ENCODE results near the gene SPAG16.

Gene SPAG16

GRCh38 chr2:214325404-214325803 lies 1041.1 kb downstream of the SPAG16 start:
- Histone ChIP-seq H3K9me3 (ENCODE audit: control insufficient read depth, low read length) (no peaks in the 10 kb centered on the region), H3K36me3 (ENCODE audit: control insufficient read depth, insufficient read depth, low read length) (no peaks in the 10 kb centered on the region), H3K4me1 (ENCODE audit: control insufficient read depth, insufficient read depth, low read length) (no peaks in the 10 kb centered on the region), H3K27me3 (ENCODE audit: control insufficient read depth, insufficient read depth, low read length, poor library complexity, severe bottlenecking) (no peaks in the 10 kb centered on the region), H3K4me3 (ENCODE audit: insufficient read depth, low read depth, low read length) (no peak overlapping the region), H3K27ac (ENCODE audit: insufficient read depth, low read depth, low read length, poor library complexity, severe bottlenecking) (no peak overlapping the region)
- WGBS, 2 experiments: 100% methylated on average over 1 of the region's 1 CpG; no CpG with 5 or more reads in 1 of the 2 experiments

- Histone ChIP-seq H3K9me3 (ENCODE audit: control insufficient read depth, low read length) (no peaks in the 10 kb centered on the region), H3K4me3 (ENCODE audit: insufficient read depth, low read depth, low read length) (no peak overlapping the region), H3K27me3 (ENCODE audit: control insufficient read depth, insufficient read depth, low read length, poor library complexity, severe bottlenecking) (no peaks in the 10 kb centered on the region), H3K27ac (ENCODE audit: insufficient read depth, low read depth, low read length, poor library complexity, severe bottlenecking) (no peak overlapping the region), H3K36me3 (ENCODE audit: control insufficient read depth, insufficient read depth, low read length) (no peaks in the 10 kb centered on the region), H3K4me1 (ENCODE audit: control insufficient read depth, insufficient read depth, low read length) (no peaks in the 10 kb centered on the region)
- WGBS, 2 experiments: 50 to 59% methylated on average over 3 of the region's 3 CpGs
Observed at GRCh38 chr2:214328941-214329340, 1044.7 kb downstream of the SPAG16 start.

- no peaks in the 10 kb centered on the region for H3K27me3 ChIP-seq (ENCODE audit: control insufficient read depth, insufficient read depth, low read length, poor library complexity, severe bottlenecking)
- no peaks in the 10 kb centered on the region for H3K36me3 ChIP-seq (ENCODE audit: control insufficient read depth, insufficient read depth, low read length)
- no peaks in the 10 kb centered on the region for H3K4me1 ChIP-seq (ENCODE audit: control insufficient read depth, insufficient read depth, low read length)
- H3K9me3 ChIP-seq (ENCODE audit: control insufficient read depth, low read length): no peaks in the 10 kb centered on the region
- 100% methylated on average over 1 to 2 of the region's 2 CpGs for WGBS, 2 experiments
- H3K4me3 ChIP-seq (ENCODE audit: insufficient read depth, low read depth, low read length): no peak overlapping the region
- H3K27ac ChIP-seq (ENCODE audit: insufficient read depth, low read depth, low read length, poor library complexity, severe bottlenecking): no peak overlapping the region
Observed at GRCh38 chr2:214341646-214342045, 1057.4 kb downstream of the SPAG16 start.

- Histone ChIP-seq H3K9me3 (ENCODE audit: control insufficient read depth, low read length) (no peaks in the 10 kb centered on the region), H3K4me1 (ENCODE audit: control insufficient read depth, insufficient read depth, low read length) (no peaks in the 10 kb centered on the region), H3K27me3 (ENCODE audit: control insufficient read depth, insufficient read depth, low read length, poor library complexity, severe bottlenecking) (no peaks in the 10 kb centered on the region), H3K36me3 (ENCODE audit: control insufficient read depth, insufficient read depth, low read length) (no peaks in the 10 kb centered on the region), H3K27ac (ENCODE audit: insufficient read depth, low read depth, low read length, poor library complexity, severe bottlenecking) (no peak overlapping the region), H3K4me3 (ENCODE audit: insufficient read depth, low read depth, low read length) (no peak overlapping the region)
- WGBS, 2 experiments: 20 to 59% methylated on average over 1 of the region's 1 CpG
Observed at GRCh38 chr2:214358506-214358905, 1074.2 kb downstream of the SPAG16 start.

- Histone ChIP-seq H3K4me1 (ENCODE audit: control insufficient read depth, insufficient read depth, low read length) (no peaks in the 10 kb centered on the region), H3K27me3 (ENCODE audit: control insufficient read depth, insufficient read depth, low read length, poor library complexity, severe bottlenecking) (no peaks in the 10 kb centered on the region), H3K36me3 (ENCODE audit: control insufficient read depth, insufficient read depth, low read length) (no peaks in the 10 kb centered on the region), H3K9me3 (ENCODE audit: control insufficient read depth, low read length) (no peaks in the 10 kb centered on the region), H3K4me3 (ENCODE audit: insufficient read depth, low read depth, low read length) (no peak overlapping the region), H3K27ac (ENCODE audit: insufficient read depth, low read depth, low read length, poor library complexity, severe bottlenecking) (no peak overlapping the region)
- 89 to 100% methylated on average over 2 to 4 of the region's 4 CpGs for WGBS, 2 experiments
Observed at GRCh38 chr2:214361116-214361515, 1076.9 kb downstream of the SPAG16 start.

- Histone ChIP-seq H3K9me3 (ENCODE audit: control insufficient read depth, low read length) (no peaks in the 10 kb centered on the region), H3K27me3 (ENCODE audit: control insufficient read depth, insufficient read depth, low read length, poor library complexity, severe bottlenecking) (no peaks in the 10 kb centered on the region), H3K36me3 (ENCODE audit: control insufficient read depth, insufficient read depth, low read length) (no peaks in the 10 kb centered on the region), H3K27ac (ENCODE audit: insufficient read depth, low read depth, low read length, poor library complexity, severe bottlenecking) (no peak overlapping the region), H3K4me3 (ENCODE audit: insufficient read depth, low read depth, low read length) (no peak overlapping the region), H3K4me1 (ENCODE audit: control insufficient read depth, insufficient read depth, low read length) (no peaks in the 10 kb centered on the region)
- 92 to 100% methylated on average over 1 of the region's 1 CpG for WGBS, 2 experiments
Observed at GRCh38 chr2:214365549-214365948, 1081.3 kb downstream of the SPAG16 start.

GRCh38 chr2:214367171-214367570 lies 1082.9 kb downstream of the SPAG16 start:
- no peak overlapping the region for H3K4me3 ChIP-seq (ENCODE audit: insufficient read depth, low read depth, low read length)
- H3K27me3 ChIP-seq (ENCODE audit: control insufficient read depth, insufficient read depth, low read length, poor library complexity, severe bottlenecking): no peaks in the 10 kb centered on the region
- H3K9me3 ChIP-seq (ENCODE audit: control insufficient read depth, low read length): no peaks in the 10 kb centered on the region
- H3K27ac ChIP-seq (ENCODE audit: insufficient read depth, low read depth, low read length, poor library complexity, severe bottlenecking): no peak overlapping the region
- H3K36me3 ChIP-seq (ENCODE audit: control insufficient read depth, insufficient read depth, low read length): no peaks in the 10 kb centered on the region
- H3K4me1 ChIP-seq (ENCODE audit: control insufficient read depth, insufficient read depth, low read length): no peaks in the 10 kb centered on the region
- WGBS, 2 experiments: 92 to 100% methylated on average over 1 to 2 of the region's 3 CpGs

GRCh38 chr2:214376618-214377285 lies 1092.5 kb downstream of the SPAG16 start:
- H3K27me3 ChIP-seq (ENCODE audit: control insufficient read depth, insufficient read depth, low read length, poor library complexity, severe bottlenecking): no peaks in the 10 kb centered on the region
- WGBS, 2 experiments: 94% methylated on average over 6 of the region's 7 CpGs
- H3K9me3 ChIP-seq (ENCODE audit: control insufficient read depth, low read length): no peaks in the 10 kb centered on the region
- H3K4me3 ChIP-seq (ENCODE audit: insufficient read depth, low read depth, low read length): no peak overlapping the region
- H3K4me1 ChIP-seq (ENCODE audit: control insufficient read depth, insufficient read depth, low read length): no peaks in the 10 kb centered on the region
- H3K36me3 ChIP-seq (ENCODE audit: control insufficient read depth, insufficient read depth, low read length): no peaks in the 10 kb centered on the region
- H3K27ac ChIP-seq (ENCODE audit: insufficient read depth, low read depth, low read length, poor library complexity, severe bottlenecking): no peak overlapping the region

- H3K9me3 ChIP-seq (ENCODE audit: control insufficient read depth, low read length): no peaks in the 10 kb centered on the region
- H3K4me1 ChIP-seq (ENCODE audit: control insufficient read depth, insufficient read depth, low read length): no peaks in the 10 kb centered on the region
- no peak overlapping the region for H3K27ac ChIP-seq (ENCODE audit: insufficient read depth, low read depth, low read length, poor library complexity, severe bottlenecking)
- no peaks in the 10 kb centered on the region for H3K36me3 ChIP-seq (ENCODE audit: control insufficient read depth, insufficient read depth, low read length)
- H3K27me3 ChIP-seq (ENCODE audit: control insufficient read depth, insufficient read depth, low read length, poor library complexity, severe bottlenecking): no peaks in the 10 kb centered on the region
- H3K4me3 ChIP-seq (ENCODE audit: insufficient read depth, low read depth, low read length): no peak overlapping the region
- 99 to 100% methylated on average over 3 to 4 of the region's 5 CpGs for WGBS, 2 experiments
Observed at GRCh38 chr2:214377286-214377624, 1093.0 kb downstream of the SPAG16 start.

- Histone ChIP-seq H3K36me3 (ENCODE audit: control insufficient read depth, insufficient read depth, low read length) (no peaks in the 10 kb centered on the region), H3K27me3 (ENCODE audit: control insufficient read depth, insufficient read depth, low read length, poor library complexity, severe bottlenecking) (no peaks in the 10 kb centered on the region), H3K27ac (ENCODE audit: insufficient read depth, low read depth, low read length, poor library complexity, severe bottlenecking) (no peak overlapping the region), H3K4me3 (ENCODE audit: insufficient read depth, low read depth, low read length) (no peak overlapping the region), H3K4me1 (ENCODE audit: control insufficient read depth, insufficient read depth, low read length) (no peaks in the 10 kb centered on the region), H3K9me3 (ENCODE audit: control insufficient read depth, low read length) (no peaks in the 10 kb centered on the region)
- WGBS, 2 experiments: 82 to 86% methylated on average over 3 of the region's 3 CpGs
Observed at GRCh38 chr2:214378455-214379103, 1094.3 kb downstream of the SPAG16 start.
